GM23338 (cell line): ENCODE data around the gene CHST14. TPM values are rescaled to one million over a fixed set of nuclear protein-coding genes. Genes with fewer than 3 reads are reported as not detected.

Experiments used
- ATAC-seq: fragments of 200-7000 bp; cut with Tn5 transposase; 3 replicates; pipeline ENCODE4 v1.9.1; 2020
- DNase-seq: peaks from one replicate; pipeline ENCODE4 v3.0.0-alpha.2; 2015; ENCODE audit warnings: low spot score
- H2AFZ ChIP-seq: fragments of 200-600 bp; sonication (generic); 2 replicates; pipeline ENCODE4 v1.8.0; 2016; ENCODE audit warnings: antibody characterized with exemption, mild to moderate bottlenecking, moderate library complexity
- H3F3A ChIP-seq: fragments of 200-600 bp; sonication (generic); replicated peaks from 2 replicates; pipeline ENCODE4 v1.8.0; 2017; ENCODE audit warnings: antibody characterized with exemption, mixed run types, low read depth
- H3K27ac ChIP-seq: fragments of 200-600 bp; sonication (generic); 2 replicates; pipeline ENCODE4 v1.6.1; 2016; ENCODE audit warnings: low read depth
- H3K27me3 ChIP-seq: fragments of 200-600 bp; sonication (generic); 2 replicates; pipeline ENCODE4 v1.8.0; 2016; ENCODE audit warnings: mild to moderate bottlenecking, mixed run types, moderate library complexity; ENCODE audit not compliant: insufficient read depth
- H3K36me3 ChIP-seq: fragments of 200-600 bp; sonication (generic); 2 replicates; pipeline ENCODE4 v1.8.0; 2016; ENCODE audit warnings: mild to moderate bottlenecking; ENCODE audit not compliant: insufficient read depth
- H3K4me1 ChIP-seq: fragments of 200-600 bp; sonication (generic); 2 replicates; pipeline ENCODE4 v1.8.0; 2016; ENCODE audit warnings: mild to moderate bottlenecking, moderate library complexity; ENCODE audit not compliant: insufficient read depth
- H3K4me2 ChIP-seq: fragments of 200-600 bp; sonication (generic); 2 replicates; pipeline ENCODE4 v1.7.1; 2017; ENCODE audit warnings: mixed run types
- H3K4me3 ChIP-seq: fragments of 200-600 bp; sonication (generic); 2 replicates; pipeline ENCODE4 v1.6.1; 2016; ENCODE audit warnings: mixed run types
- H3K79me2 ChIP-seq: fragments of 200-600 bp; sonication (generic); replicated peaks from 2 replicates; pipeline ENCODE4 v1.8.0; 2017; ENCODE audit warnings: mild to moderate bottlenecking; ENCODE audit not compliant: insufficient read depth
- H3K9me2 ChIP-seq: fragments of 200-600 bp; sonication (generic); 2 replicates; pipeline ENCODE4 v1.8.0; 2017; ENCODE audit not compliant: insufficient read depth
- H4K20me1 ChIP-seq: fragments of 200-600 bp; sonication (generic); replicated peaks from 2 replicates; pipeline ENCODE4 v1.8.0; 2017; ENCODE audit warnings: mild to moderate bottlenecking; ENCODE audit not compliant: insufficient read depth
- H3K27ac Mint-ChIP-seq: 2 replicates; pipeline ENCODE4 v1.8.0; 2020; ENCODE audit warnings: inconsistent platforms, mild to moderate bottlenecking, moderate library complexity, mixed read lengths
- H3K27me3 Mint-ChIP-seq: 3 replicates; pipeline ENCODE4 v1.8.0; 2022; ENCODE audit warnings: low read depth, mild to moderate bottlenecking, moderate library complexity, mixed read lengths, inconsistent platforms; ENCODE audit not compliant: insufficient read depth, poor library complexity
- H3K36me3 Mint-ChIP-seq: 3 replicates; pipeline ENCODE4 v1.8.0; 2021; ENCODE audit warnings: low read depth, mild to moderate bottlenecking, inconsistent platforms, moderate library complexity, mixed read lengths
- H3K4me1 Mint-ChIP-seq: 3 replicates; pipeline ENCODE4 v1.8.0; 2020; ENCODE audit warnings: mild to moderate bottlenecking, inconsistent platforms, mixed read lengths
- H3K4me3 Mint-ChIP-seq: 3 replicates; pipeline ENCODE4 v1.8.0; 2021; ENCODE audit warnings: moderate library complexity, mild to moderate bottlenecking, inconsistent platforms, mixed read lengths
- H3K9me3 Mint-ChIP-seq: 3 replicates; pipeline ENCODE4 v1.8.0; 2020; ENCODE audit warnings: moderate library complexity, mild to moderate bottlenecking, inconsistent platforms, mixed read lengths
- EZH2phosphoT487 ChIP-seq: fragments of 200-600 bp; sonication (generic); IDR thresholded peaks from one replicate; pipeline ENCODE4 v1.8.1; 2018; ENCODE audit warnings: antibody characterized with exemption; ENCODE audit not compliant: unreplicated experiment
- JUNB ChIP-seq: IDR thresholded peaks from one replicate; pipeline ENCODE4 v1.6.1; 2016; ENCODE audit warnings: antibody characterized with exemption; ENCODE audit not compliant: unreplicated experiment
- NANOG ChIP-seq: IDR thresholded peaks from 2 replicates; pipeline ENCODE4 v1.6.1; 2016; ENCODE audit warnings: antibody characterized with exemption, borderline replicate concordance
- STAT1 ChIP-seq: IDR thresholded peaks from one replicate; pipeline ENCODE4 v1.6.1; 2016; ENCODE audit warnings: antibody characterized with exemption; ENCODE audit not compliant: unreplicated experiment
- ZNF331 ChIP-seq: fragments of 250-450 bp; sonication (Bioruptor Pico); IDR thresholded peaks from 2 replicates; pipeline ENCODE4 v1.5.0; 2020; ENCODE audit warnings: low read depth, mild to moderate bottlenecking, moderate library complexity
- polyA plus RNA-seq: library from polyadenylated mRNA; unstranded; fragments of >200 nt; fragmentation: Nextera tagmentation; extraction: Ambion mirVana; gene quantifications from 2 replicates; pipeline ENCODE4 v1.2.1, GENCODE V29; 2016
- total RNA-seq: library from RNA; depleted of rRNA; stranded (reverse); fragments of >200 nt; shearing (Covaris generic); gene quantifications from 2 replicates; pipeline ENCODE4 v1.2.3, GENCODE V29; 2014
- TF ChIP-seq, protein P1 (sequence below), 2 experiments: fragments of 200-600 bp in 1 of 2; sonication (generic) in 1 of 2; conservative IDR thresholded peaks; 2 replicates each; pipeline versions ENCODE4 v1.5.1 to v1.6.1; 2016 to 2017; ENCODE audit warnings: antibody characterized with exemption in 2 of 2, low read depth in 2 of 2, mild to moderate bottlenecking in 2 of 2, moderate library complexity in 1 of 2
- TF ChIP-seq, protein P2 (sequence below): IDR thresholded peaks from one replicate; pipeline ENCODE4 v1.6.1; 2018; ENCODE audit warnings: antibody characterized with exemption; ENCODE audit not compliant: unreplicated experiment
- TF ChIP-seq, protein P3 (sequence below): fragments of 250-450 bp; sonication (Bioruptor Pico); IDR thresholded peaks from 2 replicates; pipeline ENCODE4 v1.5.0; 2020; ENCODE audit warnings: mild to moderate bottlenecking, moderate library complexity

The CHST14 gene
- total and polyA plus RNA-seq, 2 experiments from 2014 or later = 8.4 to 15.6 TPM

- TF ChIP-seq, protein P1, sequence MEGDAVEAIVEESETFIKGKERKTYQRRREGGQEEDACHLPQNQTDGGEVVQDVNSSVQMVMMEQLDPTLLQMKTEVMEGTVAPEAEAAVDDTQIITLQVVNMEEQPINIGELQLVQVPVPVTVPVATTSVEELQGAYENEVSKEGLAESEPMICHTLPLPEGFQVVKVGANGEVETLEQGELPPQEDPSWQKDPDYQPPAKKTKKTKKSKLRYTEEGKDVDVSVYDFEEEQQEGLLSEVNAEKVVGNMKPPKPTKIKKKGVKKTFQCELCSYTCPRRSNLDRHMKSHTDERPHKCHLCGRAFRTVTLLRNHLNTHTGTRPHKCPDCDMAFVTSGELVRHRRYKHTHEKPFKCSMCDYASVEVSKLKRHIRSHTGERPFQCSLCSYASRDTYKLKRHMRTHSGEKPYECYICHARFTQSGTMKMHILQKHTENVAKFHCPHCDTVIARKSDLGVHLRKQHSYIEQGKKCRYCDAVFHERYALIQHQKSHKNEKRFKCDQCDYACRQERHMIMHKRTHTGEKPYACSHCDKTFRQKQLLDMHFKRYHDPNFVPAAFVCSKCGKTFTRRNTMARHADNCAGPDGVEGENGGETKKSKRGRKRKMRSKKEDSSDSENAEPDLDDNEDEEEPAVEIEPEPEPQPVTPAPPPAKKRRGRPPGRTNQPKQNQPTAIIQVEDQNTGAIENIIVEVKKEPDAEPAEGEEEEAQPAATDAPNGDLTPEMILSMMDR (conservative IDR thresholded peaks at IDR 0.05; ENCODE audit: low read depth in 2 of 2) = 0 out of 4 replicates have a peak, but pooled peaks of 1 of the 2 experiments have one; percentile 16
- TF ChIP-seq, protein P2, sequence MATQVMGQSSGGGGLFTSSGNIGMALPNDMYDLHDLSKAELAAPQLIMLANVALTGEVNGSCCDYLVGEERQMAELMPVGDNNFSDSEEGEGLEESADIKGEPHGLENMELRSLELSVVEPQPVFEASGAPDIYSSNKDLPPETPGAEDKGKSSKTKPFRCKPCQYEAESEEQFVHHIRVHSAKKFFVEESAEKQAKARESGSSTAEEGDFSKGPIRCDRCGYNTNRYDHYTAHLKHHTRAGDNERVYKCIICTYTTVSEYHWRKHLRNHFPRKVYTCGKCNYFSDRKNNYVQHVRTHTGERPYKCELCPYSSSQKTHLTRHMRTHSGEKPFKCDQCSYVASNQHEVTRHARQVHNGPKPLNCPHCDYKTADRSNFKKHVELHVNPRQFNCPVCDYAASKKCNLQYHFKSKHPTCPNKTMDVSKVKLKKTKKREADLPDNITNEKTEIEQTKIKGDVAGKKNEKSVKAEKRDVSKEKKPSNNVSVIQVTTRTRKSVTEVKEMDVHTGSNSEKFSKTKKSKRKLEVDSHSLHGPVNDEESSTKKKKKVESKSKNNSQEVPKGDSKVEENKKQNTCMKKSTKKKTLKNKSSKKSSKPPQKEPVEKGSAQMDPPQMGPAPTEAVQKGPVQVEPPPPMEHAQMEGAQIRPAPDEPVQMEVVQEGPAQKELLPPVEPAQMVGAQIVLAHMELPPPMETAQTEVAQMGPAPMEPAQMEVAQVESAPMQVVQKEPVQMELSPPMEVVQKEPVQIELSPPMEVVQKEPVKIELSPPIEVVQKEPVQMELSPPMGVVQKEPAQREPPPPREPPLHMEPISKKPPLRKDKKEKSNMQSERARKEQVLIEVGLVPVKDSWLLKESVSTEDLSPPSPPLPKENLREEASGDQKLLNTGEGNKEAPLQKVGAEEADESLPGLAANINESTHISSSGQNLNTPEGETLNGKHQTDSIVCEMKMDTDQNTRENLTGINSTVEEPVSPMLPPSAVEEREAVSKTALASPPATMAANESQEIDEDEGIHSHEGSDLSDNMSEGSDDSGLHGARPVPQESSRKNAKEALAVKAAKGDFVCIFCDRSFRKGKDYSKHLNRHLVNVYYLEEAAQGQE = no peak
These were observed 15.4 kb downstream of the CHST14 start (continued) for GRCh38 chr15:40486066-40486770.

DNA sequence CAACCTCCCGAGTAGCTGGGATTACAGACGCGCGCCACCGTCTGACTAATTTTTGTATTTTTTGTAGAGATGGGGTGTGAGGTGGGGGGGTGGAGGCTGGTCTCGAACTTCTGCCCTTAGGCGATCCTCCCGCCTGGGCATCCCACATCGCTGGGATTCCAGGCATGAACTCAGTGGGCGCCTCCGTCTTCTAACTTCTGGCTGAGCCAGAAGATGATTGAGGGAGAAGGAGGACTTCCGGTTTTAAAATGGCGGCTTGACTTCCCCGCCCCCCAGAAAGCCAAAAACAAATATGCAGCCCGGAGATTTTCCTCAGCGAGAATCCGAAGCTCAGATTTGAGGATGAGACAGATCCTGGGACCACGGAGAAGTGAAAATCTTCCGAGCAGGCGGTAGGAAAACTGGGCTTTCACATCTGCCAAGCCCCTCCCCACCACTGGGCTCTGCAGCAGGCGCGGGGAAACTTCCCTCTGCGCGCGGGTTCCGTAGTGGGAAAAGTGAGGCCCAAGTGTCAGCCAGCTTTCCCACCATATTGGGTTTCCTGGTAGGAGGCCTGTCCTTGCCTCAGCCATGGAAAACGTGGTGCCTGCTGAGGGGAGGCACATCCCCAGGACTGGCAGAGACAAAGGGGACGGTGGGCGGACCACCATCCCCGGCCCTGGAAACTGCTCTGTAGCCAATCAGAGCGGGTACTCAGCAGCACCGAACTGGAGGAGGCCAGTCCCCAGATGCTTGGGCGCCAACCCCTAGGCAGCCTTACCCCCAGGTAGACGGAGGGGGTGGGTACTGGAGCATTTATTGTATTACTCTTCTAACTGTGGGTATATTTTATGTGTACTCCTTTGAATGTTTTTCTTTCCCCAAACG, 17.3 kb downstream of the CHST14 start:
- no peak for ATAC-seq
- DNase-seq = peak; percentile 26
- H3K36me3 Mint-ChIP-seq = no peaks in the 10 kb centered on the region
- no peak for TF ChIP-seq ZNF331 (CRISPR knock-in tag)
- TF ChIP-seq, protein P3, sequence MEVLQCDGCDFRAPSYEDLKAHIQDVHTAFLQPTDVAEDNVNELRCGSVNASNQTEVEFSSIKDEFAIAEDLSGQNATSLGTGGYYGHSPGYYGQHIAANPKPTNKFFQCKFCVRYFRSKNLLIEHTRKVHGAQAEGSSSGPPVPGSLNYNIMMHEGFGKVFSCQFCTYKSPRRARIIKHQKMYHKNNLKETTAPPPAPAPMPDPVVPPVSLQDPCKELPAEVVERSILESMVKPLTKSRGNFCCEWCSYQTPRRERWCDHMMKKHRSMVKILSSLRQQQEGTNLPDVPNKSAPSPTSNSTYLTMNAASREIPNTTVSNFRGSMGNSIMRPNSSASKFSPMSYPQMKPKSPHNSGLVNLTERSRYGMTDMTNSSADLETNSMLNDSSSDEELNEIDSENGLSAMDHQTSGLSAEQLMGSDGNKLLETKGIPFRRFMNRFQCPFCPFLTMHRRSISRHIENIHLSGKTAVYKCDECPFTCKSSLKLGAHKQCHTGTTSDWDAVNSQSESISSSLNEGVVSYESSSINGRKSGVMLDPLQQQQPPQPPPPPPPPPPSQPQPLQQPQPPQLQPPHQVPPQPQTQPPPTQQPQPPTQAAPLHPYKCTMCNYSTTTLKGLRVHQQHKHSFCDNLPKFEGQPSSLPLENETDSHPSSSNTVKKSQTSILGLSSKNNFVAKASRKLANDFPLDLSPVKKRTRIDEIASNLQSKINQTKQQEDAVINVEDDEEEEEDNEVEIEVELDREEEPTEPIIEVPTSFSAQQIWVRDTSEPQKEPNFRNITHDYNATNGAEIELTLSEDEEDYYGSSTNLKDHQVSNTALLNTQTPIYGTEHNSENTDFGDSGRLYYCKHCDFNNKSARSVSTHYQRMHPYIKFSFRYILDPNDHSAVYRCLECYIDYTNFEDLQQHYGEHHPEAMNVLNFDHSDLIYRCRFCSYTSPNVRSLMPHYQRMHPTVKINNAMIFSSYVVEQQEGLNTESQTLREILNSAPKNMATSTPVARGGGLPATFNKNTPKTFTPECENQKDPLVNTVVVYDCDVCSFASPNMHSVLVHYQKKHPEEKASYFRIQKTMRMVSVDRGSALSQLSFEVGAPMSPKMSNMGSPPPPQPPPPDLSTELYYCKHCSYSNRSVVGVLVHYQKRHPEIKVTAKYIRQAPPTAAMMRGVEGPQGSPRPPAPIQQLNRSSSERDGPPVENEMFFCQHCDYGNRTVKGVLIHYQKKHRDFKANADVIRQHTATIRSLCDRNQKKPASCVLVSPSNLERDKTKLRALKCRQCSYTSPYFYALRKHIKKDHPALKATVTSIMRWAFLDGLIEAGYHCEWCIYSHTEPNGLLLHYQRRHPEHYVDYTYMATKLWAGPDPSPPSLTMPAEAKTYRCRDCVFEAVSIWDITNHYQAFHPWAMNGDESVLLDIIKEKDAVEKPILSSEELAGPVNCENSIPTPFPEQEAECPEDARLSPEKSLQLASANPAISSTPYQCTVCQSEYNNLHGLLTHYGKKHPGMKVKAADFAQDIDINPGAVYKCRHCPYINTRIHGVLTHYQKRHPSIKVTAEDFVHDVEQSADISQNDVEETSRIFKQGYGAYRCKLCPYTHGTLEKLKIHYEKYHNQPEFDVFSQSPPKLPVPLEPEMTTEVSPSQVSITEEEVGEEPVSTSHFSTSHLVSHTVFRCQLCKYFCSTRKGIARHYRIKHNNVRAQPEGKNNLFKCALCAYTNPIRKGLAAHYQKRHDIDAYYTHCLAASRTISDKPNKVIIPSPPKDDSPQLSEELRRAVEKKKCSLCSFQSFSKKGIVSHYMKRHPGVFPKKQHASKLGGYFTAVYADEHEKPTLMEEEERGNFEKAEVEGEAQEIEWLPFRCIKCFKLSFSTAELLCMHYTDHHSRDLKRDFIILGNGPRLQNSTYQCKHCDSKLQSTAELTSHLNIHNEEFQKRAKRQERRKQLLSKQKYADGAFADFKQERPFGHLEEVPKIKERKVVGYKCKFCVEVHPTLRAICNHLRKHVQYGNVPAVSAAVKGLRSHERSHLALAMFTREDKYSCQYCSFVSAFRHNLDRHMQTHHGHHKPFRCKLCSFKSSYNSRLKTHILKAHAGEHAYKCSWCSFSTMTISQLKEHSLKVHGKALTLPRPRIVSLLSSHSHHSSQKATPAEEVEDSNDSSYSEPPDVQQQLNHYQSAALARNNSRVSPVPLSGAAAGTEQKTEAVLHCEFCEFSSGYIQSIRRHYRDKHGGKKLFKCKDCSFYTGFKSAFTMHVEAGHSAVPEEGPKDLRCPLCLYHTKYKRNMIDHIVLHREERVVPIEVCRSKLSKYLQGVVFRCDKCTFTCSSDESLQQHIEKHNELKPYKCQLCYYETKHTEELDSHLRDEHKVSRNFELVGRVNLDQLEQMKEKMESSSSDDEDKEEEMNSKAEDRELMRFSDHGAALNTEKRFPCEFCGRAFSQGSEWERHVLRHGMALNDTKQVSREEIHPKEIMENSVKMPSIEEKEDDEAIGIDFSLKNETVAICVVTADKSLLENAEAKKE (CRISPR knock-in tag) = no peak
- TF ChIP-seq, protein P1 (conservative IDR thresholded peaks at IDR 0.05; ENCODE audit: low read depth in 2 of 2) = no peak
- TF ChIP-seq JUNB = no peak
- no peak for TF ChIP-seq EZH2phosphoT487
- no peak for TF ChIP-seq NANOG
- TF ChIP-seq STAT1 = no peak

More for the DNA sequence above, 17.3 kb downstream of the CHST14 start:
- no peak overlapping the region for H3K4me3 Mint-ChIP-seq
- no peaks in the 10 kb centered on the region for H3F3A ChIP-seq
- no peaks in the 10 kb centered on the region for H3K9me2 ChIP-seq
- H4K20me1 ChIP-seq = no peaks in the 10 kb centered on the region
- H3K27ac ChIP-seq = no peak overlapping the region
- H2AFZ ChIP-seq = no peak overlapping the region; the same call in 1 of the 2 replicates
- H3K4me1 ChIP-seq = no peaks in the 10 kb centered on the region
- H3K79me2 ChIP-seq = no peaks in the 10 kb centered on the region
- no peaks in the 10 kb centered on the region; the same call in 2 of the 3 replicates for H3K9me3 Mint-ChIP-seq
- H3K4me2 ChIP-seq = no peak overlapping the region
- no peaks in the 10 kb centered on the region for H3K27me3 ChIP-seq
- H3K4me3 ChIP-seq = no peak overlapping the region
- peaks cover 3% of the 10 kb centered on the region for H3K27me3 Mint-ChIP-seq
- H3K27ac Mint-ChIP-seq = no peak overlapping the region
- no peaks in the 10 kb centered on the region for H3K4me1 Mint-ChIP-seq
- no peaks in the 10 kb centered on the region for H3K36me3 ChIP-seq
